ENCODE measurements around the gene CPNE9.

CPNE9 gene

DNA sequence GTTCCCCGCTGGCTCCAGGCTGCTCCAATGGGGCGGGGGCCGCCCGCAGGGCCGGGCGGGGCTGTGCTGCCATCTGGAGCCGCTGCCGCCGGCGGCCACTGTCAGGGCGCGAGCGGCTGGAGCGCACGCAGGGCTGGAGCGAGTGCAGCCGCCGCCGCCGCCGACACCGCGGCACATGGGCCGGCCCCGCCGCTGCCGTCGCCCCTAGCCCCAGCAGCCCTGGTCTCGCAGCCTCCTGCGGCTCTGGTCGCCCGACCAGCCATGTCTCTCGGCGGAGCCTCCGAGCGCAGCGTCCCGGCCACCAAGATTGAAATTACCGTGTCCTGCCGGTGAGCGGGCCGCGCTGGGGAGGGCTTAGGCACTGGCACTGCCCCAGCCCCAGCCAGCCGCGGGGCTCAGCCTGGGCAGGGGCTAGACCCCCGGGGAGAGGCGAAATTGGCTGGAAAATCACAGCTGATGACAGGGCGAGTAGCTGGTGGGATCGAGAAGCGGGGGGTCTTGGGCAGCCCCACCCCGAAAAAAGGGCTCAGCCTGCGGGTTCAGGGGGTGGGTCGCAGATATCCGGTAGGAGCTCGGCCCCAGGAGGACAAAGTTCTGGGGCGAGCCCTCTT, at the start of gene CPNE9:
CPNE9 (plus strand) TSS at position 98 of the 611 bp plus-strand sequence; CDS start at position 262, 164 bp downstream.
- no peak for DNase-seq (ENCODE audit: low read depth in 2 of 2)

- DNase-seq (ENCODE audit: low read depth in 2 of 2): no peak
Observed at GRCh38 chr3:9659849-9660248, 43.8 kb upstream of the CPNE9 start.

DNA sequence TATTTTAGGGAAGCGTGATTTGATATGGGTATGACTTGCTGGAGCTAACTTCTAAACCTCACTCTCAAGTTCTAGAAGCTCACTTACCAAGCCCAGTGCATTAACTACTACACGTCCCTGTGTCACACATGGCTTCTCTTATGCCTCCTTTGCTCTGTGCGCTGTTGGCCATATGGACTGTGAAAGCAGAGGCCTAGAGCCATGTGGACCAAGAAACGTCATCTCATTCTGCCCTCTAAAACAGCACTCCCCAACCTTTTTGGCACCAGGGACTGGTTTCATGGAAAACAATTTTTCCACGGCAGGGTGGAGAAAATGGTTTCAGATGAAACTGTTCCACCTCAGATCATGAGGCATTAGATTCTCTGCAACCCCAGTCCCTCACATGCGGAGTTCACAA, 42.7 kb upstream of the CPNE9 start:
- DNase-seq (ENCODE audit: low read depth in 2 of 2): no peak

DNA sequence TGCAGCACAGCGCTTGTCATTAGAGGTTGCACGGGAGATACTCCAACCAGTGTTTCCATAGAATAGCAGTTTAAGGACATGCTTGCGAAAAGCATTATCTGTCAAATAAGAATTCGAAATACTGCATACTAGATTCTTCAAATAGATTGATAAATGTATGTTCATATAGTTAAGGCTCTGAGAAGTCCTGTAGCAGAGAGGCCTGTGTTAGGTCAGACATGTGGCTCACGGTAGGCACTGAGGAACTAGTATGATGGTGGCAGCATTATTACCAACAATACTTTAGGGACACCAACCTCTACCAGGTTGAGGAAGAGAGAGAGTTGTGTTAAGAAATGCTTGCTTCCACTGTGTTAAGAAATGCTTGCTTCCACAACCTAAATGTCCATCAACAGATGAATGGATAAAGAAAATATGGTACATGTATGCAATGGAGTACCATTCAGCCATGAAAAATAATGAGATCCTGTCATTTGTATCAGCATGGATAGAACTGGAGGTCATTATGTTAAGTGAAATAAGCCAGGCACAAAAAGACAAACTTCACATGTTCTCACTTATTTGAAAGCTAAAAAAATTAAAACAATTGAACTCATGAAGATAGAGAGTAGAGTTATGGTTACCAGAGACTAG, 39.4 kb upstream of the CPNE9 start:
- DNase-seq (ENCODE audit: low read depth in 2 of 2): no peak

- DNase-seq (ENCODE audit: low read depth in 2 of 2): no peak
Observed at GRCh38 chr3:9666704-9667445, 36.8 kb upstream of the CPNE9 start.

DNA sequence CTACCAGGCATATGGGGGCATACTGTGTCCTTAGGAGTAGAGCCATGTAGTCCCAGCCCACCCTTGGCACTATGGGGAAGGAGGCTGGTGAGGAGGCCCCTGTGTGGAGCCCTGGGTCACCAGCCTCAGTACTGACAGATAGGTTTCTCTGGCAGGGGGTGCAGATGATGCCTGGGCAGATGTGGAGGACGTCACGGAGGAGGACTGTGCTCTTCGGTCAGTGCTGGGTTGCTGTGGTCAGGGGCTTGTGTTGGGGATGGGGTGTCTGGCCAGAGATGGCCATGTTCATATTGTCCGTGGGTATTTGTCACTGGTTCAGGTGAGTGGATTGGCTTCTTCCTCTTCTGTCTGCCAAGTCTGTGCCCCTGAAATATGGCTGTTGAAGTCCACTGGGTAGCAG, 34.4 kb upstream of the CPNE9 start:
- DNase-seq (ENCODE audit: low read depth in 2 of 2): no peak

DNA sequence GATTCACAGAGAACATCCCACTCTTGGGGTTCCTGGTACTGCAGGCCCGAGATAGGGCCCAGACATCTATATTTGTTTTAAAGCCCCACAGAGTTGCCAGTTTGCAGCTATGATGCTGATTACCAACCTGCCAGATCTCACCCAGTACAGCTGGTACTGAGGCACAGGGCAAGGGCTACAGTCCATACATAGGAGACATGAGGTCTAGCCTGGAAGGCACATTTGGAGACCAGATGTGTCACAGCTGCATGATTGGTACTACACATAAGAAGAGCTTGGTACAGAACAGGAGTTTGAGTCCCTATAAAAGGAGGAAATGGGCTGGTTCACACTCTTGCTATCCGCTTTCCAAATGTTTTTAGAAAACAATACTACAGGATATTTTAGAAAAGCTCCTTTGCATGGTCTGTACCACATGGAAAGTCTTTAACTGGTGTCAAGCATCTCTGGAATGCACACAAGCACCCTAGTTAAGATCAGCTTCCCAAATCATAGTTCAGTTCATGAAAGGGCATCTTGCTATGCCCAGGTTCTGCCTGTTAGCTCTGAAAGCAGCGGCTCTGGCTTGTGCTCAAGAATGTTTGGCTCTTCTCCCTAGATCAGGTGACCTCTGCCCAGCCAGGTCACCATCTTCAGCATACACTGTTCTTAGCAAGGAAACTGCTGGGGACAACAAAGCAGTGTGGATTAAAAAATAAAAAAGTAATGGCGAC, 33.8 kb upstream of the CPNE9 start:
- no peak for DNase-seq (ENCODE audit: low read depth in 2 of 2)

- DNase-seq (ENCODE audit: low read depth in 2 of 2): no peak
Observed at GRCh38 chr3:9673082-9673481, 30.6 kb upstream of the CPNE9 start.

DNA sequence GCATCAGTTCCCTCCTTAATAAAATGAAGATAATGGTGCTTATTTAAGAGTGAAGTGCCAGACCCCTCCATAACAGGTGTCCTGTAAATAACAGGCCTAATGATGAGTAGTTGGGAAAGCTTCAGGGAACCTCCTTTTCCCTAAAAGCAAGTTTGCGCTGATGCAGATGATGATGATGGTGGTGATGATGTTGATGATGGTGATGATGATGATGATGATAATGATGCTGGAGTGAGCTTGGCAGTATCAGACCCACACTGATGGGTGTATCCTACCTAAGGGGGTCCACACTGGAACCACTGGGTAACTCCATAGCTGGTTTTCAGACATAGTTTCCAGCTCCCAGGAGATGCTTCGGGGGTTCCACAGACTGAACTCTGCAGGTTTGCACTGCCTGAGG, 29.9 kb upstream of the CPNE9 start:
- DNase-seq (ENCODE audit: low read depth in 2 of 2): no peak

DNA sequence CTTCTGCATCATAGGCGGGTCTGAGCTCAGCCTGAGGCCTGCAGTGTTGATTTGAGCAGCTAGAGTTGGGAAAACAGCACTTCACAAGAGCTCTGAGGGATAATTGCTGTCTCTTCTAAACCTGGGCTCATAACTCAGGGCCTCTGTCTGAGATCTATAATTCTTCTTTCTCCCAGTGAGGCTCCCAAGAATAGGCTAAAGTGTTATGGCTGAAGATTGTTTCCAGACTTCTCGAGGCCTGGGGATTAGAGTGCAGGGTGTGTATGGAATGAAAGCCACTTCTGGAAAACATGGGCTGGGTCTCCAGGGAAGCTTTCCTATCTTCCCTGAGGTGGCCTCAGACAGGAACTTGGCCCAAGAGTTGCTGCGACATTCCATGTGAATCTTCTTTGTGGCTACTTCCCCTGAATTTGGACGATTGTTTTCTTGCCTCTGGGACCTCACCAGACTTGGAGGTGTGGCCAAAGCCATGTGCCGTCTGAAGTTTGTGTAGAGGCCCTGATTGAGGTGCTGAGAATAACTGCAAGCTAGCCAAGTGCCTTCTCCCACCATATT, 27.8 kb upstream of the CPNE9 start:
- DNase-seq (ENCODE audit: low read depth in 2 of 2): no peak

GRCh38 chr3:9676785-9677184, 26.8 kb upstream of the CPNE9 start:
- no peak for DNase-seq (ENCODE audit: low read depth in 2 of 2)

- DNase-seq (ENCODE audit: low read depth in 2 of 2): no peak
Observed at GRCh38 chr3:9678493-9678892, 25.1 kb upstream of the CPNE9 start.

- no peak for DNase-seq (ENCODE audit: low read depth in 2 of 2)
Observed at GRCh38 chr3:9679476-9680080, 24.1 kb upstream of the CPNE9 start.

DNA sequence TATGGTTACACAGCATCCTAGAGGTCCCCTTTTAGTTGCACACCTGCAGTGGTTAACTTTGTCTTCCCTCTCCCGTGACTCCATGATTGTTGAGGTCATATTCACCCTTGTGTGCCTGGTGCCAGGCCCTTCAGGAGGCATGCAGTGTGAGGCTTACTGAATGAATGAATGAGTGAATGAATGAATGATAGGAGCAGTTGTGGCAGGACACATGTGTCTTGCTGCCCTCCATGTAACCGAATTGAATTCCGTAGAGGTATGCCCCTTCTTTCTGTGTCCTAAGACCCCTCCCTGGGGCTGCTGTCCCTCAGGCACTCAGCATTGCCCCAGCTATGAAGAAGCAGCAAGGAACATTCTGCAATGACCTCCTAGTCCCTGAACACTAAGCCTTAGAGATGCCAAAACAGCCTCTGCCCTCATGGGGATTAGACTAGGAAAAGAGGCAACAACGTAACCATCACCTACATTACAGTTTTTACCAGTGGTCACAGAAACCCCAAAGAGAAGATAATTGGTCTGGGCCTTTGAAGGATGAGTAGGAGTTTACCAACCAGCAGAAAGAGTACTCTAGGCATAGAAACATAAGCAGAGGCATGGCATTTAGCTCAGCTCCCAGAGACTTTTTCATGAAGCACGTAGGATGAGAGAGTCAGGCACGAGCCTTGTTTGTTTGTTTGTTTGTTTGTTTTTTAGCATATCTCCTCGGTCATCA, 22.5 kb upstream of the CPNE9 start:
- DNase-seq (ENCODE audit: low read depth in 2 of 2): no peak

GRCh38 chr3:9681723-9682081, 21.9 kb upstream of the CPNE9 start:
- no peak for DNase-seq (ENCODE audit: low read depth in 2 of 2)

GRCh38 chr3:9682096-9682495, 21.5 kb upstream of the CPNE9 start:
- no peak for DNase-seq (ENCODE audit: low read depth in 2 of 2)

- no peak for DNase-seq (ENCODE audit: low read depth in 2 of 2)
Observed at GRCh38 chr3:9683426-9683825, 20.2 kb upstream of the CPNE9 start.

DNA sequence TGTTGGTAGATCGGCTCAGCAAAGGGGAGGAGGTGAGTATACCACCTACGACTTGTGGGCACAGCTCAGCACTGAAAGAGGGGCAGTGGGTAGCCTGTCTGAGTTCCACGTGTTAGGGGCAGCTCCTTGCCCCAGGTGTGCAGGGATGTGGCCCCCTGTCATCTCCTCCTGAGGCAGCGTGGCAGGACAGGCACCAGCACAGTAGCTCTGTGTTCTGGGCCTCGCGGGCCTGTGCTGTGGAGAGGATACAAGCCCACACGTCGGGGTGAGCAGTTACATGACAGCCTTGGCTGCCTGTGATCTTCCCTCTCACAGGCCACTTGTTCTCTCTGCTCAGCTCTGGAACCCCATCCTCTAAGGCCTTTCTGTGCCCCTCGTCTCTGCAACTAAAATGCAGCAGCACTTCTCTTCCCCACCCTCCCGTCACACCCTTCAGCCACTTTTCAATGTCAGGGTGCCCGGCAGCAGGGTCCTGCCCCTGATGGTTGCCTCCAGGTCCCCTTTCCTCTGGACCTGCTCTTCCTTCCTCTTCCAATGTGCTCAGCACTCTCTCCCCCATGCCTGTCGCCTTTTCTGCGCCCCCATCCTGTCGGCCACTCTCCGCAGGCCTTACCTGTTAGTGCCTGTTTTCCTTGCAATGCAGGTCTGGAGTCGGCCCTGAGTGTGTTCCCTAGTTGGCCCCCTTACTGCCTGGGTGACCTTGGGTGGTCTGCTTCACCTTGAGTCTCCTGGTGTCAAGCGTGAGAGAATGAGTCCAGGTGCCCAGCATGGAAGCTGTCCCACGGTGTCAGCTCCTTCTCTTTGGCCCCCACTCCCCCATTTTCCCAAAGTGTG, 18.2 kb upstream of the CPNE9 start:
- no peak for DNase-seq (ENCODE audit: low read depth in 2 of 2)

GRCh38 chr3:9686050-9686550, 17.5 kb upstream of the CPNE9 start:
- no peak for DNase-seq (ENCODE audit: low read depth in 2 of 2)

DNA sequence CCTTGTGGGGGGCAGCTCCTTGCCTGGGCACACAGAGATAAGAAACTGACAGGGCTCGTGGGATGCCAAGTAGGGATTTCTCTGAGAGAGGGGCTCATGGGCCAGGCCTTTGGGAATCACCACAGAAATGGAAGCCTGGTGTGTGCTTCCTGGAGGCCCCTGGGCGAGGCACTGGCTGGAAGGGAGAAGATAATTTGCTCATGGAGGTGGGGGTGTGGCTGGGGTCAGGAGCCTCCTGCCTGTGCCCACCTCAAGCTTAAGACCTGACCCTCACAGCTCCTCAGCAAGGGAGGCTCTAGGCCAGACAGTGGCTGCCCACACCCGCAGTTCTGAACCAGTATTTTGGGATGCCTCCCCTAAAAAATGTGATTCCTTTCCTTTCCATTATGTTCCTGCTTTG, 16.9 kb upstream of the CPNE9 start:
- DNase-seq (ENCODE audit: low read depth in 2 of 2): no peak
